ENCODE measurements around the gene MYO1G.
"Not testable (repeated sequence)": the region's sequence is repeated elsewhere in the genome, so short reads cannot be mapped to it uniquely, and the experiment has no call there.

MYO1G gene

DNA sequence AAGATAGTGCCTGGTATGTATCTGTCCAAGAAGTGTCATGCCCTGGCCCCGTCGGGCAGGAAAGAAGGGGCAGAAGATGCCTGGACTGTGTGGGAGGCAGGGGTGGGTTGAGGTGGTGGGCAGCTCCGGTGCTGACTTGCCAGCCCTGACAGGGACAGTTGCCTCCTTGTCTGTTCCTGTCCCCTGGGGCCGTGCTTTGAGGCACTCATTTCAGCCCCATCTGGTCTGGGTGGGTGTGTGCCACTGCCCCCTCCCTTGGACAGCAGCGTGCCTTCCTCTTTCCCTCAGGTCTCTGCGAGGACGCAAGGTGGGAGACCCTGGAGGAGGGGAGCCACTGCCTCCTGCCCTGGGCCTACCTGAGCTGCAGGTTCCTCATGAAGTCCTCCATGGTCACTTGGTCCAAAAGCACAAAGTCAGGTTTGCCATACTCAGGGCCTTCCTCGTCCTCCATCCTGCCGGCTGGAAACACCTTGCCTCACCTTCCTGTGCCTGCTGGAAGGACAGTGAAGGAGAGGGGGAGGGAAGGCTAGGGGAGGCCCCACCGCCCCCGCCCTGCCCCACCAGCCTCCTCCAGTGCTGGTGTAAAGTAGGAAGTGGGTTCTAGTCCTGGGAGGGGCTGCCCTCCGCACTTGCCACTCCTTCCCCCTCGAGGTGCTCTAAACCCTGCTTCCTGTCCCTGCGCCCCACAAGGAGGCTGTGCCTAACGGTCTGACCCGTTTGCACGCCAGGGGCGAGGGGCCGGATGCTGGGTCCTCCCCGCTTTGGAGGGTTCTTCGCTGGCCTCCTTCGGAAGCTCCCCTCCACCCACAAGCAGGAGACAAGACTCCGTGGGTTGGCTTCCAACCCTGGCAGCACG is at the start of gene MYO1G:
TSS of gene MYO1G (minus strand) at position 505 of the 856 bp plus-strand sequence. CDS start at position 451, 54 bp downstream.
- Histone ChIP-seq H3K9me3 (ENCODE audit: control insufficient read depth, insufficient read depth, low read length) (no peaks in the 10 kb centered on the region), H3K9ac (ENCODE audit: low read depth, low read length) (no peak within 1 kb of the TSS), H3K4me1 (ENCODE audit: insufficient read depth, low read length) (peaks cover 14% of the 10 kb centered on the region; the same call in 1 of the 2 replicates), H3K36me3 (ENCODE audit: insufficient read depth, low read length) (peaks cover 13% of the 10 kb centered on the region; the same call in 1 of the 2 replicates)

DNA sequence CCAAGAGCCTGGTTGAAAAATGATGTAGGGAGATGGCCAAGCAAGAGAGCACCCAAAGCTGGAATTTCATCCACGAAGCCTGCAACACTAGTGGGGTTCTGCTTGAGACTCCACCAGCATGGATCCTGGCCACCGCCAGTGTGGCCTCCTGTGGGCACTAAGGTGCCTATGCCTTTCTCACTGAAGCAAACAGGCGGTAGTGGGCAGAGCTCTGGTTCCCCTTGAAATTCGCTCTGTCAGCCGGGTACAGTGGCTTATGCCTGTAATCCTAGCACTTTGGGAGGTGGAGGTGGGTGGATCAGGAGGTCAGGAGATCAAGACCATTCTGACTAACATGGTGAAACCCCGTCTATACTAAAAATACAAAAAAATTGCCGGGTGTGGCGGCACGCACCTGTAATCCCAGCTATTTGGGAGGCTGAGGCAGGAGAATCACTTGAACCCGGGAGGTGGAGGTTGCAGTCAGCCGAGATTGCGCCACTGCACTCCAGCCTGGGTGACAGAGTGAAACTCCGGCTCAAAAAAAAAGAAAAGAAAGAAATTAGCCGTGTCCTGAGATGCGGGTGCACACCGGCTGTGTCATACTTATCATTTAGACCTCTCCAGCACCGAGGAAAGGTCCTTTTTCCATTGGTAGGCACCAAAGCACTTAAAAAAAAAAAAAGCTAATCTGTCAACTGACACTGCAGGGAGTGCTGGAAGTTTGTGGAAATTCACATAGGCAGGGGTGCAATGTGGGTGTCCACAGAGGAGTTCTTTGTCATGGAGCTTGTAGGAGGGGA is 49.5 kb upstream of the MYO1G start:
- H3K9ac ChIP-seq (ENCODE audit: low read depth, low read length) = no peak overlapping the region
- H3K36me3 ChIP-seq (ENCODE audit: insufficient read depth, low read length) = no peaks in the 10 kb centered on the region
- no peaks in the 10 kb centered on the region for H3K4me1 ChIP-seq (ENCODE audit: insufficient read depth, low read length)
- H3K9me3 ChIP-seq (ENCODE audit: control insufficient read depth, insufficient read depth, low read length) = peaks cover 6% of the 10 kb centered on the region; the same call in 1 of the 2 replicates

DNA sequence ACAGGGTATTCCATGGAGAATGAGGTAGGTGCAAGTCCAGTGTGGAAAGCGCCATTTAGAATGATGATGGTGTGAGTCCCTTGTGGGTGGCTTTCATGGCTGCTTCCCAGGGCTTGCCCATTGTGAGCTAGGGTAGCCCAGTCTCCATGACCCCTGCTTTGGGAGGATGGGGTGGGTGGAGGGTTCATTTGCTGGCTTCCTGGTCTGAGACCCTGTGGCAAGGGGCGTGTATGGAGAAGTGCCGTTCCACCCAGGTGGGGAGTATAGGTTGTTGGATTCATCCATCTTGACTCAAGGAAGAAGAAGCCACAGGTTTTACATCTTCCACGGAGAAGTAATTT is 48.9 kb upstream of the MYO1G start:
- H3K9ac ChIP-seq (ENCODE audit: low read depth, low read length) = no peak overlapping the region

GRCh38 chr7:45026984-45027773 is 48.4 kb upstream of the MYO1G start:
- Histone ChIP-seq H3K4me1 (ENCODE audit: insufficient read depth, low read length) (no peaks in the 10 kb centered on the region), H3K9me3 (ENCODE audit: control insufficient read depth, insufficient read depth, low read length) (peaks cover 6% of the 10 kb centered on the region; the same call in 1 of the 2 replicates), H3K36me3 (ENCODE audit: insufficient read depth, low read length) (no peaks in the 10 kb centered on the region), H3K9ac (ENCODE audit: low read depth, low read length) (no peak overlapping the region)

More for the DNA sequence above, 48.9 kb upstream of the MYO1G start:
- Histone ChIP-seq H3K9me3 (ENCODE audit: control insufficient read depth, insufficient read depth, low read length) (peaks cover 6% of the 10 kb centered on the region; the same call in 1 of the 2 replicates), H3K36me3 (ENCODE audit: insufficient read depth, low read length) (no peaks in the 10 kb centered on the region), H3K4me1 (ENCODE audit: insufficient read depth, low read length) (no peaks in the 10 kb centered on the region)

- Histone ChIP-seq H3K9me3 (ENCODE audit: control insufficient read depth, insufficient read depth, low read length) (peaks cover 6% of the 10 kb centered on the region; the same call in 1 of the 2 replicates), H3K9ac (ENCODE audit: low read depth, low read length) (no peak overlapping the region), H3K36me3 (ENCODE audit: insufficient read depth, low read length) (no peaks in the 10 kb centered on the region), H3K4me1 (ENCODE audit: insufficient read depth, low read length) (no peaks in the 10 kb centered on the region)
Measured at GRCh38 chr7:45026013-45026412, 47.2 kb upstream of the MYO1G start.

GRCh38 chr7:45025473-45025872 is 46.7 kb upstream of the MYO1G start:
- H3K4me1 ChIP-seq (ENCODE audit: insufficient read depth, low read length); H3K9ac ChIP-seq (ENCODE audit: low read depth, low read length); H3K36me3 ChIP-seq (ENCODE audit: insufficient read depth, low read length); H3K9me3 ChIP-seq (ENCODE audit: control insufficient read depth, insufficient read depth, low read length): not testable (repeated sequence)

GRCh38 chr7:45024126-45024744 is 45.4 kb upstream of the MYO1G start:
- H3K4me1 ChIP-seq (ENCODE audit: insufficient read depth, low read length) = no peaks in the 10 kb centered on the region
- no peaks in the 10 kb centered on the region for H3K36me3 ChIP-seq (ENCODE audit: insufficient read depth, low read length)
- H3K9ac ChIP-seq (ENCODE audit: low read depth, low read length) = no peak overlapping the region
- H3K9me3 ChIP-seq (ENCODE audit: control insufficient read depth, insufficient read depth, low read length) = peaks cover 6% of the 10 kb centered on the region; the same call in 1 of the 2 replicates

DNA sequence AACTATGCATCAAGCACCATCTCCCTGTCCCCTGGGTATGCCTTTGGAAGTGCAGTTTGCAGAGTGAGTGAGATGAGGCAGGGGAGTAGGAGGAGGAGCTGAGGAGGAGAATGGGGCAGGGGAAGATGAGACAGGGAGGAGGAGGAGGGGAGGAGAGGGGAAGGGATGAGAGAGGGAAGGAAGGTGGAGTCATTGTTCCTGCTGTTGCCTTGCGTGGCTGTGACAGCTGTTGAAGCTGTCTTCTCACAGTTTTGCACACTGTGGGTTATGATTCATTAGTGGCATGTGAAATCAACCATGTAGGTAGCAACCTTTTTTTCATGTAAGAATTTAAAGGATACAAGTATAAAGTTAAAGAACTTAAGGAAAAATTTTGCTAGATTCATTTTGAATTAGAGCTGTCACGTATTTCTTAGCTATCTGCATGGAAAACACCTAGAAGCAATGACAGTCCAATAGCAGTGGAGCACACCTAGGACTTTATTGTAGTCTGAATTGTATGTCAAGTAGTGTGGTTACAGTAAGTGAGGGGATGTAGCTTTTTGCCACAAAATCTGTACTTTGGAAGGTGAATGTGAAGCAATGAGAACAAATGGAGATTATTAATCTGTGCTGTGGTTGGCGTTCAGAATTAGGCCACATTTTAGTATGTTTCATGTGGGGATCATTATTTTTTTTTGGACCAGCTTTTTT is 42.9 kb upstream of the MYO1G start:
- H3K36me3 ChIP-seq (ENCODE audit: insufficient read depth, low read length) = no peaks in the 10 kb centered on the region
- no peaks in the 10 kb centered on the region for H3K4me1 ChIP-seq (ENCODE audit: insufficient read depth, low read length)
- H3K9me3 ChIP-seq (ENCODE audit: control insufficient read depth, insufficient read depth, low read length) = peaks cover 11% of the 10 kb centered on the region
- H3K9ac ChIP-seq (ENCODE audit: low read depth, low read length) = no peak overlapping the region

DNA sequence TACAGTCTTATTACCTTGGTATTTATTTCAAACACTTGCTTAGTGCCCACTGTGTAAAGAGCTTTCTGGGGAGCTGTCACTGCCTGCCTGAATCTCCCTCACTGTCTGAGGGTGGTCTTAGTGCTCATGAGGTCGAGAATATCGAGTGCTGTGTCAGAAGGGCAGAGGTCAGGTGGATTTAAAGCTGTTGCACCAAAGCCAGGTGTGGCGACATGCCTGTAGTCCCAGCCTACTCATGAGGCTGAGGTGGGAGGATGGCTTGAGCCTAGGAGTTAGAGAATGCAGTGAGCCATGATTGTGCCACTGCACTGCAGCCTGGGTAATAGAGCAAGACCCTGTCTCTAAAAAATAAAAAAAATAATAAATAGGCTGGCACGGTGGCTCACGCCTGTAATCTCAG is 42.1 kb upstream of the MYO1G start:
- H3K36me3 ChIP-seq (ENCODE audit: insufficient read depth, low read length) = no peaks in the 10 kb centered on the region
- peaks cover 11% of the 10 kb centered on the region for H3K9me3 ChIP-seq (ENCODE audit: control insufficient read depth, insufficient read depth, low read length)
- no peak overlapping the region for H3K9ac ChIP-seq (ENCODE audit: low read depth, low read length)
- H3K4me1 ChIP-seq (ENCODE audit: insufficient read depth, low read length) = no peaks in the 10 kb centered on the region

- Histone ChIP-seq H3K9ac (ENCODE audit: low read depth, low read length) (no peak overlapping the region), H3K36me3 (ENCODE audit: insufficient read depth, low read length) (no peaks in the 10 kb centered on the region), H3K4me1 (ENCODE audit: insufficient read depth, low read length) (no peaks in the 10 kb centered on the region), H3K9me3 (ENCODE audit: control insufficient read depth, insufficient read depth, low read length) (peaks cover 5% of the 10 kb centered on the region)
Measured at GRCh38 chr7:45017253-45017652, 38.4 kb upstream of the MYO1G start.

DNA sequence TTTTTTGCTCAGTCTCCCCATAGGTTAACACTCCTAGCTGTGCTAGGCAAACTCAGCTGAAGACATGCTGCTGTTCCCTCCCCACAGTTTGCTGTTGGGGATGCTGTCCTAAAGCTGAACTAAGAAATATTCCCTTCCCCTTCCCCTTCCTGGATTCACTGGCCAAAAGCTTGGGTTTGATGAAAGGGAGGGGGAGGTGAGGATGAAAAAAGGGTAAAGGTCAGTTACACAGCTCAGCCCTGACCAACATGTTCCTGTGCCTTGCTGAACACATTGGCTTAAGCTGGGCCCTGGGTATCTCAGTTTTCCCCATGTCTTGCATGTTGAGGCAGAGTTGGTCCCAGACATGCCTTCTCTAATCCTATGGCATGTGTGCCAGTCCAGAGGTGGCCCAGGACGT is 36.5 kb upstream of the MYO1G start:
- Histone ChIP-seq H3K4me1 (ENCODE audit: insufficient read depth, low read length) (no peaks in the 10 kb centered on the region), H3K36me3 (ENCODE audit: insufficient read depth, low read length) (no peaks in the 10 kb centered on the region), H3K9ac (ENCODE audit: low read depth, low read length) (no peak overlapping the region), H3K9me3 (ENCODE audit: control insufficient read depth, insufficient read depth, low read length) (peaks cover 5% of the 10 kb centered on the region)

- no peak overlapping the region for H3K9ac ChIP-seq (ENCODE audit: low read depth, low read length)
- H3K9me3 ChIP-seq (ENCODE audit: control insufficient read depth, insufficient read depth, low read length) = peaks cover 5% of the 10 kb centered on the region
- no peaks in the 10 kb centered on the region for H3K36me3 ChIP-seq (ENCODE audit: insufficient read depth, low read length)
- H3K4me1 ChIP-seq (ENCODE audit: insufficient read depth, low read length) = no peaks in the 10 kb centered on the region
Measured at GRCh38 chr7:45013465-45013967, 34.7 kb upstream of the MYO1G start.

- Histone ChIP-seq H3K9me3 (ENCODE audit: control insufficient read depth, insufficient read depth, low read length) (no peaks in the 10 kb centered on the region), H3K4me1 (ENCODE audit: insufficient read depth, low read length) (no peaks in the 10 kb centered on the region), H3K36me3 (ENCODE audit: insufficient read depth, low read length) (no peaks in the 10 kb centered on the region), H3K9ac (ENCODE audit: low read depth, low read length) (no peak overlapping the region)
Measured at GRCh38 chr7:45007571-45008328, 28.9 kb upstream of the MYO1G start.
